ENCODE data around the gene E2F4.
A peak's percentile ranks its signal among the peaks of the same experiment; 100 is the strongest.

E2F4 gene

GRCh38 chr16:67148221-67148620 is 43.7 kb upstream of the E2F4 start:
- no peak overlapping the region for H3K4me3 ChIP-seq (ENCODE audit: low read depth, low read length)
- no peak for DNase-seq (ENCODE audit: low read depth)
- no peak for TF ChIP-seq CTCF (IDR thresholded peaks at IDR 0.05; ENCODE audit: low read depth, low read length)
- TF ChIP-seq POLR2A (IDR thresholded peaks at IDR 0.05; ENCODE audit: extremely low read depth, insufficient read length), result no peak
- TF ChIP-seq MAX (IDR thresholded peaks at IDR 0.05; ENCODE audit: low read depth, low read length), result no peak
- no peak for TF ChIP-seq MYC (IDR thresholded peaks at IDR 0.05; ENCODE audit: low read depth, low read length)

GRCh38 chr16:67148656-67149275 is 43.2 kb upstream of the E2F4 start:
- TF ChIP-seq MYC (IDR thresholded peaks at IDR 0.05; ENCODE audit: low read depth, low read length) (no peak), CTCF (IDR thresholded peaks at IDR 0.05; ENCODE audit: low read depth, low read length) (no peak), POLR2A (IDR thresholded peaks at IDR 0.05; ENCODE audit: extremely low read depth, insufficient read length) (no peak)
- no peak overlapping the region for H3K4me3 ChIP-seq (ENCODE audit: low read depth, low read length)

GRCh38 chr16:67149276-67150046 is 42.5 kb upstream of the E2F4 start:
- no peak for TF ChIP-seq MAX (IDR thresholded peaks at IDR 0.05; ENCODE audit: low read depth, low read length)
- TF ChIP-seq POLR2A (IDR thresholded peaks at IDR 0.05; ENCODE audit: extremely low read depth, insufficient read length), result no peak
- TF ChIP-seq MYC (IDR thresholded peaks at IDR 0.05; ENCODE audit: low read depth, low read length), result no peak
- TF ChIP-seq CTCF (IDR thresholded peaks at IDR 0.05; ENCODE audit: low read depth, low read length), result no peak
- no peak for DNase-seq (ENCODE audit: low read depth)
- H3K4me3 ChIP-seq (ENCODE audit: low read depth, low read length), result no peak overlapping the region

More at GRCh38 chr16:67148656-67149275, 43.2 kb upstream of the E2F4 start:
- DNase-seq (ENCODE audit: low read depth), result no peak

GRCh38 chr16:67150047-67150832 is 41.7 kb upstream of the E2F4 start:
- no peak for TF ChIP-seq MAX (IDR thresholded peaks at IDR 0.05; ENCODE audit: low read depth, low read length)
- H3K4me3 ChIP-seq (ENCODE audit: low read depth, low read length), result no peak overlapping the region
- peak; percentile 31 for DNase-seq (ENCODE audit: low read depth)

GRCh38 chr16:67150833-67151396 is 41.0 kb upstream of the E2F4 start, which contains the start of gene B3GNT9:
Gene B3GNT9, minus strand, starts transcription at chr16:67150998. Its CDS starts 513 bp downstream, at chr16:67150485.
- peak; percentile 5 for DNase-seq (ENCODE audit: low read depth)
- TF ChIP-seq MAX (IDR thresholded peaks at IDR 0.05; ENCODE audit: low read depth, low read length) (no peak), MYC (IDR thresholded peaks at IDR 0.05; ENCODE audit: low read depth, low read length) (no peak), POLR2A (IDR thresholded peaks at IDR 0.05; ENCODE audit: extremely low read depth, insufficient read length) (no peak), CTCF (IDR thresholded peaks at IDR 0.05; ENCODE audit: low read depth, low read length) (no peak)
- H3K4me3 ChIP-seq (ENCODE audit: low read depth, low read length), result no peak within 1 kb of the TSS

Measured in NB4 (cell line).